WERI-Rb-1 (cell line): Measurements from ENCODE around the gene ARID2.

ENCODE experiments used
- DNase-seq: peaks from one replicate; pipeline ENCODE4 v3.0.0-alpha.2; 2020
- H3K27ac ChIP-seq: fragments of 250-450 bp; sonication (Bioruptor Pico); 2 replicates; pipeline ENCODE4 v1.5.1; 2020; ENCODE audit warnings: mild to moderate bottlenecking, moderate library complexity
- H3K27me3 ChIP-seq: fragments of 250-450 bp; sonication (Bioruptor Pico); 2 replicates; pipeline ENCODE4 v1.5.1; 2021; ENCODE audit warnings: mild to moderate bottlenecking, low read depth, moderate library complexity; ENCODE audit not compliant: insufficient read depth, severe bottlenecking
- H3K36me3 ChIP-seq: fragments of 250-450 bp; sonication (Bioruptor Pico); 2 replicates; pipeline ENCODE4 v1.5.1; 2020; ENCODE audit warnings: mild to moderate bottlenecking, moderate library complexity
- H3K4me3 ChIP-seq: 2 replicates; pipeline ENCODE4 v1.5.1; 2011; ENCODE audit warnings: low read depth, mild to moderate bottlenecking, control low read depth, low read length
- H3K9me3 ChIP-seq: fragments of 250-450 bp; sonication (Bioruptor Pico); 2 replicates; pipeline ENCODE4 v1.5.1; 2021; ENCODE audit warnings: mild to moderate bottlenecking, moderate library complexity; ENCODE audit not compliant: severe bottlenecking
- TF ChIP-seq, protein P1 (sequence below): IDR thresholded peaks from 2 replicates; pipeline ENCODE4 v1.5.1; 2011; ENCODE audit warnings: low read depth, mild to moderate bottlenecking, control low read depth, inconsistent platforms, low read length

The ARID2 gene

GRCh38 chr12:45866299-45866698 lies 136.8 kb downstream of the ARID2 start:
- Histone ChIP-seq H3K36me3 (peaks cover 16% of the 10 kb centered on the region), H3K9me3 (no peaks in the 10 kb centered on the region), H3K4me3 (no peak overlapping the region), H3K27ac (no peak overlapping the region), H3K27me3 (no peaks in the 10 kb centered on the region)
- TF ChIP-seq, protein P1, sequence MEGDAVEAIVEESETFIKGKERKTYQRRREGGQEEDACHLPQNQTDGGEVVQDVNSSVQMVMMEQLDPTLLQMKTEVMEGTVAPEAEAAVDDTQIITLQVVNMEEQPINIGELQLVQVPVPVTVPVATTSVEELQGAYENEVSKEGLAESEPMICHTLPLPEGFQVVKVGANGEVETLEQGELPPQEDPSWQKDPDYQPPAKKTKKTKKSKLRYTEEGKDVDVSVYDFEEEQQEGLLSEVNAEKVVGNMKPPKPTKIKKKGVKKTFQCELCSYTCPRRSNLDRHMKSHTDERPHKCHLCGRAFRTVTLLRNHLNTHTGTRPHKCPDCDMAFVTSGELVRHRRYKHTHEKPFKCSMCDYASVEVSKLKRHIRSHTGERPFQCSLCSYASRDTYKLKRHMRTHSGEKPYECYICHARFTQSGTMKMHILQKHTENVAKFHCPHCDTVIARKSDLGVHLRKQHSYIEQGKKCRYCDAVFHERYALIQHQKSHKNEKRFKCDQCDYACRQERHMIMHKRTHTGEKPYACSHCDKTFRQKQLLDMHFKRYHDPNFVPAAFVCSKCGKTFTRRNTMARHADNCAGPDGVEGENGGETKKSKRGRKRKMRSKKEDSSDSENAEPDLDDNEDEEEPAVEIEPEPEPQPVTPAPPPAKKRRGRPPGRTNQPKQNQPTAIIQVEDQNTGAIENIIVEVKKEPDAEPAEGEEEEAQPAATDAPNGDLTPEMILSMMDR, result no peak
- DNase-seq, result no peak

DNA sequence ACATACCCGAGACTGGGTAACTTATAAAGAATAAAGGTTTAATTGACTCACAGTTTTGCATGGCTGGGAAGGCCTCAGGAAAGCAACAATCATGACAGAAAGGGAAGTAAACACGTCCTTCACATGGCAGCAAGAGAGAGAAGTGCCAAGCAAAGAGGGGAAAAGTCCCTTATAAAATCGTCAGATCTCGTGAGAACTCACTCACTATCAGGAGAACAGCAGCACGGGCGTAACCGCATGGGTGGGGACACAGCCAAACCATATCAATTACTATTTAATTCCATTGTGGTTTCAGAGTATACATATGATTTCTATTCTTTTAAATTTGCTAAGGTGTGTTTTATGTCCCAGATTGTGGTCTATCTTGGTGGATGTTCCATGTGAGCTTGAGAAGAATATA lies 142.9 kb downstream of the ARID2 start:
- no peaks in the 10 kb centered on the region for H3K27me3 ChIP-seq
- no peak overlapping the region for H3K4me3 ChIP-seq
- no peak for DNase-seq
- H3K36me3 ChIP-seq, result peaks cover 33% of the 10 kb centered on the region
- no peaks in the 10 kb centered on the region for H3K9me3 ChIP-seq
- TF ChIP-seq, protein P1, result no peak
- H3K27ac ChIP-seq, result no peak overlapping the region

GRCh38 chr12:45877069-45877468 lies 147.6 kb downstream of the ARID2 start:
- H3K27ac ChIP-seq, result no peak overlapping the region
- H3K36me3 ChIP-seq, result peaks cover 38% of the 10 kb centered on the region
- TF ChIP-seq, protein P1, result no peak
- no peaks in the 10 kb centered on the region for H3K27me3 ChIP-seq
- DNase-seq, result no peak
- H3K9me3 ChIP-seq, result no peaks in the 10 kb centered on the region
- no peak overlapping the region for H3K4me3 ChIP-seq

DNA sequence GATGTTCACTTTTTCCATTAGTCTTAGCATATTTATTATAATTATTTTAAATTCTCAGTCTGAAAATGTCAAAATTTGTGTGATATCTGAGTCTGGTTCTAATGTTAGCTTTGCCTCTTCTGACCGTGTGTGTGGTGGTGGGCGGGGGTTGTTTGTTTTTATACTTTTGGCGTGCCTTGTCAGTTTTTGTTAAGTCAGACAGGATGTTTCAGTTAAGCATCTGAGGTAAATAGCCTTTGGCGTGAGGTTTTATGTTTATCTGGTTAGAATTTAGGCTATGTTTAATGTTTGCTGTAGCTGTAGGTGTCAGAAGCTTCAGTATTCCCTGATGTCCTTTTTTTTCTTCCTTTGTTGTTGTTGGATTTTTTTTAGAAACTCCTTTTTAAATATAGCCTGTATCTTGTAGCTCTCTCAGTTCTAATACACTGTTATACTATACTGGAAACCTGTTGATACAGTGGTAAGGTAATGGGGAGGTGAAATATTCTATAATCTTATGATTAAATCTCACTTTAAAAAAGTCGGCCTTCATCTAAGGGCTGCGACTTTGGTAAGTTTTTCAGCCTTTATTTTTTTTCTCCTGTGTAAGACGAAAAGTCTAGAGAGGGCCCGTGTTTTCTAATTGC lies 149.2 kb downstream of the ARID2 start:
- Histone ChIP-seq H3K27me3 (no peaks in the 10 kb centered on the region), H3K27ac (no peak overlapping the region), H3K36me3 (peaks cover 29% of the 10 kb centered on the region), H3K9me3 (no peaks in the 10 kb centered on the region), H3K4me3 (no peak overlapping the region)
- TF ChIP-seq, protein P1, result no peak
- DNase-seq, result no peak

DNA sequence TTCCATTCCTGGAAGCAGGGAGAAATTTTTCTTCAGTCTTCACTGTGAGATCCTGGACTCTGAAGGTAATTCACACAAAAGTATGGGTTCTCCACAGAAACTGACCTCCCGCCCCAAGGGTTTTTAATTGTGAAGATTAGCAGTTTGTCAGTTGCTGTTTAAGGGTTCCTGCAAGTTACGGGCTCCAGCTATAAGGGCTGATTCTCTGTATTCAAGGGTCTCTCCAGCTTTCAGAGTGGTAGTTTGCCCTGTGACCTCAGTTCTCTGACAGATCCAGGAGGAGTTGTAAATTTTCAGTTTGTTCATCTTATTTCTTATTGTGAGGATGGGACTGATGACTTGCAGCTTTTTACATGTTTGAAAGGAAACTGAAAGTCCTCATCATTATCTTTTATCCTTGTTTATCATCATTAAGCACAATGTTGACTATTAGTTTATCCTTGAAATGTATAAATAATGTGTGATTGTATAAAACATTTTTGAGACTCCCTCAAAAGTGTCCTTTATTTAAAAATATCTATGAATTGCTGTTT lies 149.9 kb downstream of the ARID2 start:
- Histone ChIP-seq H3K36me3 (peaks cover 28% of the 10 kb centered on the region), H3K4me3 (no peak overlapping the region), H3K27ac (no peak overlapping the region), H3K27me3 (no peaks in the 10 kb centered on the region), H3K9me3 (no peaks in the 10 kb centered on the region)
- DNase-seq, result no peak
- TF ChIP-seq, protein P1, result no peak

DNA sequence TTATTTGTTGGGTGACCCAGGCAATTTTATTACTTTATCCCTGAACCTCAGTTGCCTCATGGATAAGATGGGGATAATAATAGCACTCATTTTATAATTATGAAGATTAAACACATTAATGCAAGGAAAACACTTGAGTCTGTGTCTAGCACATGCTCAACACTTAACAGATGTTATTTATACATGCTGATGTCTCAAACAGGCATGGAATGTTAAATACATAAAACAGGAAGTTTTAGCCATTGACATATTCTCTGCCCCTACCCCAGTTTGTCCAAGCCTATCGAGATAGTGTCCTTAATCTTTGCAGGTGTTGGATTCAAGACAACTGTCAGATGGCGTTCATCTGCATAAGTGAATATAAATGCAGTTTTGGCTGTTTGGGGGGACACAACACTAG lies 151.0 kb downstream of the ARID2 start:
- DNase-seq, result no peak
- peaks cover 22% of the 10 kb centered on the region for H3K36me3 ChIP-seq
- H3K27me3 ChIP-seq, result no peaks in the 10 kb centered on the region
- no peak overlapping the region for H3K4me3 ChIP-seq
- no peak overlapping the region for H3K27ac ChIP-seq
- H3K9me3 ChIP-seq, result no peaks in the 10 kb centered on the region
- TF ChIP-seq, protein P1, result no peak
